Caco-2 (cell line): Measurements from ENCODE around the gene MFRP. TPM values are rescaled to one million over a fixed set of nuclear protein-coding genes. Genes with fewer than 3 reads are reported as not detected.

Source experiments
- BruUV-seq: library from RNA; stranded (reverse); fragments of 400-500 nt; replicated peaks from 2 replicates; lab custom pipeline; 2021; lab: Mats Ljungman, UMichigan
- CTCF ChIA-PET: fragments of 300-600 bp; sonication (Branson Sonifier 250); formaldehyde crosslinking; loops from one replicate; lab custom pipeline; 2022; ENCODE audit warnings: antibody characterized with exemption; lab: Charles Lee
- POLR2A ChIA-PET: fragments of 300-600 bp; sonication (Branson Sonifier 250); formaldehyde crosslinking; loops from one replicate; lab custom pipeline; 2022; ENCODE audit warnings: antibody characterized with exemption; lab: Charles Lee
- DNase-seq, 2 experiments: peaks; one replicate each; pipeline versions ENCODE4 v3.0.0 to v3.0.0-alpha.2; 2020 to 2022
- H3K27me3 ChIP-seq: replicated peaks from 2 replicates; pipeline ENCODE4 v1.6.0; 2011; ENCODE audit warnings: low read length; ENCODE audit not compliant: control insufficient read depth, insufficient read depth
- H3K36me3 ChIP-seq: 2 replicates; pipeline ENCODE4 v1.5.1; 2011; ENCODE audit warnings: low read length; ENCODE audit not compliant: control insufficient read depth, insufficient read depth
- H3K4me1 ChIP-seq: fragments of 250-450 bp; sonication (Bioruptor Pico); 2 replicates; pipeline ENCODE4 v1.5.1; 2020; ENCODE audit warnings: mild to moderate bottlenecking
- H3K4me3 ChIP-seq: 2 replicates; pipeline ENCODE4 v1.5.1; 2011; ENCODE audit warnings: low read depth, mild to moderate bottlenecking, control low read depth, low read length
- H3K9me3 ChIP-seq: fragments of 250-450 bp; sonication (Bioruptor Pico); 2 replicates; pipeline ENCODE4 v1.5.1; 2020; ENCODE audit warnings: mild to moderate bottlenecking, moderate library complexity
- H3K27ac Mint-ChIP-seq: one replicate; pipeline ENCODE4 v1.8.0; 2022; ENCODE audit warnings: mixed read lengths; ENCODE audit not compliant: unreplicated experiment
- H3K27me3 Mint-ChIP-seq: one replicate; pipeline ENCODE4 v1.8.0; 2022; ENCODE audit warnings: mixed read lengths; ENCODE audit not compliant: insufficient read depth, unreplicated experiment
- H3K36me3 Mint-ChIP-seq: one replicate; pipeline ENCODE4 v1.8.0; 2022; ENCODE audit warnings: mild to moderate bottlenecking, mixed read lengths; ENCODE audit not compliant: insufficient read depth, unreplicated experiment
- H3K4me1 Mint-ChIP-seq: one replicate; pipeline ENCODE4 v1.8.0; 2022; ENCODE audit warnings: low read depth, mixed read lengths; ENCODE audit not compliant: unreplicated experiment
- H3K4me3 Mint-ChIP-seq: one replicate; pipeline ENCODE4 v1.8.0; 2022; ENCODE audit warnings: mild to moderate bottlenecking, moderate library complexity, mixed read lengths; ENCODE audit not compliant: unreplicated experiment
- H3K9me3 Mint-ChIP-seq: one replicate; pipeline ENCODE4 v1.8.0; 2022; ENCODE audit warnings: mixed read lengths; ENCODE audit not compliant: unreplicated experiment
- intact Hi-C: fragments of 100-400 bp; cut with micrococcal nuclease; formaldehyde crosslinking; loops from one replicate; pipeline ENCODE4 v1.10.0; 2022; ENCODE audit not compliant: unreplicated experiment
- microRNA-seq: library from miRNA; unstranded; fragments of <30 nt; microRNA quantifications from one replicate; pipeline ENCODE4 v1.2.0, GENCODE V29; 2022
- total RNA-seq: library from RNA; stranded (reverse); gene quantifications from 2 replicates; pipeline ENCODE4 v1.2.3, GENCODE V29; 2022
- TF ChIP-seq, protein P1 (sequence below), 2 experiments: fragments of 200-600 bp in 1 of 2; IDR thresholded peaks; 1 replicate in 1 of 2; 2 replicates in 1 of 2; pipeline versions ENCODE4 v1.5.1 to v1.8.0; 2011 to 2022; ENCODE audit warnings: antibody characterized with exemption in 1 of 2, control low read depth in 1 of 2, inconsistent platforms in 1 of 2, low read depth in 1 of 2, low read length in 1 of 2, mild to moderate bottlenecking in 1 of 2, moderate library complexity in 1 of 2; ENCODE audit not compliant: insufficient read depth in 1 of 2, severe bottlenecking in 1 of 2, unreplicated experiment in 1 of 2

MFRP gene
- total RNA-seq, 1 experiment from 2014 or later: not detected

DNA sequence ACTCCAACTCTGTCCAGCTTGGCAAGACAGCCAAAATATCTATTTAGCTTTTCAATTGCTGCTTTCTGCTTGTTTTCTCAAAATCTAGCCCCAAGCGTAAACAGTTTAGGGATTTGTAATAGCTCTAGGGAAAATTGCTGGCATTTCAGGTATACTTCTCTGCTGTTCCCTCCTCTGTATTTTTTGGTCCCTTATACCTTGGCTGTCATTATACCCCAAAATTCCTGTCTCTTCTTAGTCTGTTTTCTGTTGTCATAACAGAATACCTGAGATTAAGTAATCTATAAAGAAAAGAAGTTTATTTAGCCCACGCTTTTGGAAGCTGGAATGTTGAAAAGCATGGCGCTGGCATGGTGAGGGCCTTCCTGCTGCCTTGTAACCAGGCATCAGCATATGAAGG, 53.0 kb downstream of the MFRP start:
- Histone ChIP-seq H3K9me3 (peaks cover 11% of the 10 kb centered on the region; the same call in 1 of the 2 replicates), H3K27me3 (no peaks in the 10 kb centered on the region), H3K4me1 (no peaks in the 10 kb centered on the region), H3K4me3 (no peak overlapping the region), H3K36me3 (peaks cover 12% of the 10 kb centered on the region)
- ChIA-PET CTCF (interaction anchor here (0.7 kb wide), 1 partner anchor 120 kb away, joined by 3 read pairs; no protein-coding TSS in a partner anchor), POLR2A (no interaction called here)
- H3K27ac Mint-ChIP-seq: no peak overlapping the region
- TF ChIP-seq, protein P1, sequence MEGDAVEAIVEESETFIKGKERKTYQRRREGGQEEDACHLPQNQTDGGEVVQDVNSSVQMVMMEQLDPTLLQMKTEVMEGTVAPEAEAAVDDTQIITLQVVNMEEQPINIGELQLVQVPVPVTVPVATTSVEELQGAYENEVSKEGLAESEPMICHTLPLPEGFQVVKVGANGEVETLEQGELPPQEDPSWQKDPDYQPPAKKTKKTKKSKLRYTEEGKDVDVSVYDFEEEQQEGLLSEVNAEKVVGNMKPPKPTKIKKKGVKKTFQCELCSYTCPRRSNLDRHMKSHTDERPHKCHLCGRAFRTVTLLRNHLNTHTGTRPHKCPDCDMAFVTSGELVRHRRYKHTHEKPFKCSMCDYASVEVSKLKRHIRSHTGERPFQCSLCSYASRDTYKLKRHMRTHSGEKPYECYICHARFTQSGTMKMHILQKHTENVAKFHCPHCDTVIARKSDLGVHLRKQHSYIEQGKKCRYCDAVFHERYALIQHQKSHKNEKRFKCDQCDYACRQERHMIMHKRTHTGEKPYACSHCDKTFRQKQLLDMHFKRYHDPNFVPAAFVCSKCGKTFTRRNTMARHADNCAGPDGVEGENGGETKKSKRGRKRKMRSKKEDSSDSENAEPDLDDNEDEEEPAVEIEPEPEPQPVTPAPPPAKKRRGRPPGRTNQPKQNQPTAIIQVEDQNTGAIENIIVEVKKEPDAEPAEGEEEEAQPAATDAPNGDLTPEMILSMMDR (IDR thresholded peaks at IDR 0.05; ENCODE audit: insufficient read depth in 1 of 2, low read depth in 1 of 2, low read length in 1 of 2, severe bottlenecking in 1 of 2, unreplicated experiment in 1 of 2): no peak
- no peaks in the 10 kb centered on the region for H3K27me3 Mint-ChIP-seq
- peaks cover 61% of the 10 kb centered on the region for H3K36me3 Mint-ChIP-seq
- H3K4me3 Mint-ChIP-seq: no peak overlapping the region
- intact Hi-C loops: no loop called here
- no peaks in the 10 kb centered on the region for H3K9me3 Mint-ChIP-seq
- no TSS peak for BruUV-seq
- DNase-seq: no peak
- no peaks in the 10 kb centered on the region for H3K4me1 Mint-ChIP-seq

GRCh38 chr11:119290894-119291497, 55.5 kb downstream of the MFRP start:
- Mint-ChIP-seq H3K9me3 (no peaks in the 10 kb centered on the region), H3K27ac (no peak overlapping the region), H3K36me3 (peaks cover 51% of the 10 kb centered on the region), H3K4me1 (no peaks in the 10 kb centered on the region), H3K4me3 (no peak overlapping the region), H3K27me3 (no peaks in the 10 kb centered on the region)
- Histone ChIP-seq H3K4me1 (no peaks in the 10 kb centered on the region), H3K4me3 (no peak overlapping the region), H3K9me3 (peaks cover 11% of the 10 kb centered on the region; the same call in 1 of the 2 replicates), H3K36me3 (peaks cover 4% of the 10 kb centered on the region), H3K27me3 (no peaks in the 10 kb centered on the region)
- no TSS peak for BruUV-seq
- CTCF ChIA-PET: interaction anchor here (0.6 kb wide), 1 partner anchor 798 kb away, joined by 3 read pairs; no protein-coding TSS in a partner anchor
- TF ChIP-seq, protein P1 (IDR thresholded peaks at IDR 0.05; ENCODE audit: insufficient read depth in 1 of 2, low read depth in 1 of 2, low read length in 1 of 2, severe bottlenecking in 1 of 2, unreplicated experiment in 1 of 2): no peak
- intact Hi-C loops: no loop called here
- POLR2A ChIA-PET: no interaction called here
- DNase-seq: no peak

Small RNA genes lying within 50 kb of the gene (microRNA-seq; reads per million reads assigned to microRNA genes)
- gene MIR6756: not detected

Other genes starting within 250 kb of the MFRP start
- gene DPAGT1, start 244.9 kb downstream of the MFRP start, total RNA-seq: 117 and 119 TPM in 2 replicates
- 14.7 and 15.4 TPM in 2 replicates for gene C2CD2L, start 239.4 kb downstream of the MFRP start, total RNA-seq
- 61.6 and 65.2 TPM in 2 replicates for gene HINFP, start 225.1 kb downstream of the MFRP start, total RNA-seq
- gene ABCG4, start 197.7 kb downstream of the MFRP start, total RNA-seq: 0.18 TPM in 1 of 2 replicates, not detected in the other
- 7.2 and 8.0 TPM in 2 replicates for gene NLRX1, start 178.0 kb downstream of the MFRP start, total RNA-seq
- gene NHERF4, start 161.2 kb downstream of the MFRP start, total RNA-seq: 9.6 and 10.0 TPM in 2 replicates
- gene CBL, start 140.4 kb downstream of the MFRP start, total RNA-seq: 52.7 and 53.5 TPM in 2 replicates
- 8.3 and 9.8 TPM in 2 replicates for gene MCAM, start 29.6 kb downstream of the MFRP start, total RNA-seq
- 85.8 and 92.7 TPM in 2 replicates for gene RNF26, start 12.2 kb downstream of the MFRP start, total RNA-seq
- 0.56 and 1.2 TPM in 2 replicates for gene C1QTNF5, start 5.8 kb downstream of the MFRP start, total RNA-seq
- gene USP2, start 35.0 kb upstream of the MFRP start, total RNA-seq: 13.9 and 14.4 TPM in 2 replicates
- gene THY1, start 76.5 kb upstream of the MFRP start, total RNA-seq: not detected in 2 replicates